CD1c-positive myeloid dendritic cell (primary cell): ENCODE results near the gene GPR176.

Experiments
- DNase-seq: peaks from one replicate; pipeline ENCODE4 v3.0.0-alpha.2; 2016; ENCODE audit errors: extremely low spot score

The GPR176 gene

DNA sequence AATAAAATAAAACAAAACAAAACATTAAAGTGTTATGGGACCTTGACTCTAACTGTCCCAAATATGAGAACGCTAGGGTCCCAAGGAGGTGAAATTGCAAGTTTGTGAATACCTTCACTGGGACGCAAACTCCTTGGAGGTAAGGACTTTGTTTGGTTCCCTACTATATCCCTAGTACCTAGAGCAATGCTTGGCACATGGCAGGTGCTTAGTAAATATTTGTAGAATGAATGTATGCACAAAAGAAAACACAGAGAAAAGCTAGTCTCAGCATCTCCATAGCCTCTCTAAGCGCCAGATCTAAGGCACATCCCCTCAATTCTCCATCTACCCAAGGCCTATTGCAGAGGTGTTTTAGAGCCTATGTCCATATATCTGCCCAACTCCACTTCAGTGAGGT is 30.5 kb downstream of the GPR176 start:
- DNase-seq = no peak

DNA sequence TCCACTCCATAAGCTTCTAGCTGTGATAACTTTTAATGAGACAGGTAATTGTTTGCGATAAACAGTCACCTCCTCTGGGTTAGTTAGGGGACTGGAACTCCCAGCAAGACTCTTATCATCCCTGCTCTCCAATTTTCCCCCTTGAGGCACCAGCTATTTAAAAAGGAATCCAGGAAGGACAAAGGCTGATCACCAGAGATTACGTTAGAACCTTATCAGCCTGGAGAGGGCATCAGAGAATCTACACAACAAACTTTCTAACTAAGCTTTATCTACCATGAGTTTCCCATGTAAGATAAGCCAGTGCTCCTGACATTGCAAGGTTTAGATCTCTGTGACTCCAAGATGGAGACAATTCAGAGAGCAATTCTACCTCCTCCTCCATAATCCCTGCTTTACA is 31.3 kb downstream of the GPR176 start:
- no peak for DNase-seq

DNA sequence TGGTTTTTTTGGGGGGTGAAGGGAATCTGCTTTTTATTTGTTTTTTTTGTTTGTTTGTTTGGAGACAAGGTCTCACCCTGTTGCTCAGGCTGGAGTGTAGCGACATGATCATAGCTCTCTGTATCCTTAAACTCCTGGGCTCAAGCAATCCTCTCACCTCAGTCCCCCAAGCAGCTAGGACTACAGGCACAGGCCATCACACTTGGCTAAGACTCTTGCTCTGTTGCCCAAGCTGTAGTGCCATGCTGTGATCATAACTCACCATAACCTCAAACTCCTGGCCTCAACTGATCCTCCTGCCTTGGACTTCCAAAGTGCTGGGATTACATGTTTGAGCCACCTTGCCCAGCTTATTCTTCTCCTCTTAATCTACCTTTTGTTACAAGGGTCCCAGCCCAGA is 31.8 kb downstream of the GPR176 start:
- DNase-seq = no peak

DNA sequence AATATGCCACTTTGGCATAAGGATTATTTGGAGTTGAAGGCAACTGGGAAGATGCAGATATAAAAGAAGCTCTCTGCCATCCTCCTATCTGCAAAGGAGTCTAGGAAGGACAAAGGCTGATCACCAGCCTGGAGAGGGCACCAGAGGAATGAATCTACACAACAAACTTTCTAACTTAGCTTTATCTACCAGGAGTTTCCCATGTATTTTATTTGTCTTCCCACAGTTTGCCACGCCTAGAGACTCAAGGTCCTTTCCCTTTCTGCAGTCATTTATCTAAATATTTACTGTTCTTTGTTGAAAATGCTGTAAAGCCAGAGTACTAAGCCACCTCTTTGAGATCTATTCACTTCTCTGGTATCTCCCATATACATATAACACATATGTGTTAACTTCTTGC is 32.2 kb downstream of the GPR176 start:
- DNase-seq = peak; percentile 4

DNA sequence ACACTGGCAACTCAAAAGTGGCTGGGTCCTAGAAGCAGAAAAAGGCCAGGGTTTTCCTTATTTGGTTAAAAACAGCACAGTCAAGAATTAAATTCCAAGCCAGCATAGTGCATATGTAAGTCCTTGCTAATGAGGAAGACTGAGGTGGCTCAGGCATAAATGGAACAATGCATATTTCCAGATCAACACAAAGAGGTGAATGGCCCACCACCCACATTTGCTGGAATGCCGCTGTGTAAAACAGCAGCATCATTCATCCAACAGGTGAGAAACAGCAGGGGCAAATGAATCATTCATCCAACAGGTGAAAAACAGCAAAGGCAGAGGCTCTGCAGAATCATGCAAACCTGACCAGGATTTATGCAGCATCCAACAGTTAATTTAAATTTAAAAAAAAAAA is 32.9 kb downstream of the GPR176 start:
- DNase-seq = no peak

DNA sequence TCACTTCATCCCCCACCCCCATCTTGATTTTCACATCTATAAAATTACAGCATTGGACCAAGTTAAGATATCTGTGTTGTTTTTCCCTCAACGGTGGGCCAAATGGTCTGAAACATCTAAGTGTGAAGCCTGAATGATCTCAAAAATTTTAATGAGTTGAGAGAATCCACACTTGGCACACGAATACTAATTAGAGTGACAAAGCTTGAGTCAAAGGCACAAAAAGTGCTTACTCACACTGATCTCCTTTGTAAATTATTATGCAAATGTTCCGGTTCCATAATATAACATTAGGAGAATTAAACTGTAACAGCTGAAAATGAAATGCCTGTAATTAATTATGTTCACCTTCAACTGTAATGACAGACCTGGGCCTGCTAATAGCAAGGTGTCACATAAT is 33.6 kb downstream of the GPR176 start:
- no peak for DNase-seq

DNA sequence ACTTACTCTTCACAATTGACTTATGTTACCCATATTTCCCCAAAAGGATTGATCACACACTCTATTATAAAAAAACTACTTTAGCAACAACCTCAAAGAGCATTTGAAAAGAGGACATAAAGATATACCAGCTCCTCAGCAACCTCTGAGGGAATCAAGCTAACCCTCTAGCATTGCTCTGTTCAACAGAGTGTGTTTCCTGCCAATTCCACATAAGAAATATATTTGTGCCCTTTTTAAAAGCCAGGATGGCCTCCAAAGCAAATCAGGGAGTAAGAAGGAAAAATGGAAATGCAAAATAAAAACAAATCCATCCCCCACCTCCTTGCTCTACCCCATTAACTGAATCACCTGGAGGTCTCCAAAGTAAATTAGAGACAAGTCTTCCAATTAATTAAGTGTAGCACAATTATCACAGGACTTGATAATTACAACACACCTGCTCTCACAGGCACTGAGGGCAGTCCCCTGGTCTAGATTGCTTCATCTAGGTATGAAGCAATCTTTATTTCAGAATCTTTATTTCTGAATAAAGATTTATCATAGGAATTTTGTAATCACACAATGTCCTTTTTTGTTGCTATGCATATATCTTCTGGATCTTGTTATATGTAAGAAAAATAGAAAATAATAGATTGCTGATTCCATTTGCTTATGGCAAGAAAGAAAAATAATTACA is 34.8 kb downstream of the GPR176 start:
- DNase-seq = no peak

DNA sequence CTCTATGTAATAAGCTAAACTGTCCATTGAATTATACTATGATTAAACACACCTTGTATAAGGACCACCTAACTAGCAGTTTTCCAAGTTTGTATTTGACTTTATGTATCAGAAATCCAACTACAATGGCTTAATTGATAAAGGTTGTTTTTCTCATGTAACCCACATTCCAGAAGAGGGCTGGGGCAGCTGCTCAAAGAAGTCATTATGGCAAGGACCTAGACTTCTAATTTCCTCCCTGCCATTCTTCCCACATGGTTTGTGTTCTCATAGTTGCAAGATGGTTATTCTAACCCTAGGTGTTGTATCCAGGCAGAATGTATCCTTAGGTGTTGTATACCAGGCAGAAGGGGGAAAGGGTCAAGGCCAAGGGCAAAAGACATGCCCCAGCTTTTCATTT is 35.7 kb downstream of the GPR176 start:
- DNase-seq = no peak

DNA sequence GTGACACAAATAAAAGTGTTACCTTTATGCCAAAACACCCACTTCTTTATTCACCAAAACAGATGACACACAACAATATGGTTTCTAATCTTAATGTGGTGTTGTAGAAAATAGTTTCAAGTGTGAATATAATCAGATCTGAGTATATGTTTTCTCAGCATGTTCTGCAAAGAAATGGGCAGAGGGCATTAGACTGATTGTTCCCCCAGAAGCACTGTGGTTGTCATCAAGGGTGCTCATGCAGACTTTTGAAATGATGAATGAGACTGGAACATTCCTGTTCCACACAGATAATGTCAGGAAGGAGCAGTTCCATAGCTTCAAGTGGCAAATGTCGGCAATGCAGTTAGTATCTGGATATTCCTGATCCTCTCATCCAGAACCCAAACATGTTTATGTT is 37.5 kb downstream of the GPR176 start:
- DNase-seq = no peak

DNA sequence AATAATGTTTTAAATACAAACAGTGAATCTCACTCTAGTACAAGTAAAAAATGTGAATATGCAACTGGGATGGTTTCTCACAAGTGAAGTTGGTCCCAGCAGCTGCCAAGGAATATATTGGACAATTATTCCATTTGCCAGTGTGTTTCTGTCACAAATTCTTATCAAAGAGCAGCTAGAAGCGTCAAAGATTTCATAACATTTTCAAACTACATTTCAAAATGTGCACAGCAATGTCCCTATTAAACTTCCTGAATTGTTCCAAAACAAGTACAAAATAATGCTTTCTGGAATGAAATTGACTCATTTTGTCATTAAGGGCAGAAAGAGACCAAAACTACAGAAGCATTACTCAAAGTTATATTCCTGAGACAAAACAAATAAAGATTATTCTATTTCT is 38.3 kb downstream of the GPR176 start:
- no peak for DNase-seq

DNA sequence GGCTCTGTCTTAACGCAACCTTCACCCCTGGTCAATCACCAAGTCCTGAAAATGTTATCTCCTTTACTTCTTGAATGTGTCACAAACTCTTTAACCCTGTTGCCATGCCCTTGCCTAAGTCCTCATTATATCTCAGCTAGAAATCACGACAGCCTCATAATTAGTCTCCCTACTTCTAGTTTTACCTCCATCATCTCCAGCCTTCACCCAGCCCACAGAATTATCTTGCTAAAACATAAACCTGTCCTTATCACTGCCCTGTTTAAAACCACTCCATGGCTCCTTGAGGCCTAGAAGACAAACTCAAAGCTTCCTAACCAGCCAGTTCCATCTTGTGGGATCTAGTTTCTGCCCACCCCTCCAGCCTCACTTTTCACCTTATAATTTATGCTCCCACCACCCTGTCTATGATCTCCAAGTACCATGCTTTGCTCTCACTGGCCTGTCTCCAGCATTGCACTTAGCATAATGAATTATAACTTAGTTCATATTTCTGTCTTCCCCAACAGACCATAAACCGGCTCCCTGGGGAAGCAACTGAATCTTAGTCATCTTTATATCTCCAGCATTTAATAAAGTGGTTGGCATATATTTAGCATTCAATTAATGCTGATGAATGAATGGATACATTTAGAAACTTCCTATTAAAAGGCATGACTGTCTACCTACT is 39.2 kb downstream of the GPR176 start:
- DNase-seq = no peak

DNA sequence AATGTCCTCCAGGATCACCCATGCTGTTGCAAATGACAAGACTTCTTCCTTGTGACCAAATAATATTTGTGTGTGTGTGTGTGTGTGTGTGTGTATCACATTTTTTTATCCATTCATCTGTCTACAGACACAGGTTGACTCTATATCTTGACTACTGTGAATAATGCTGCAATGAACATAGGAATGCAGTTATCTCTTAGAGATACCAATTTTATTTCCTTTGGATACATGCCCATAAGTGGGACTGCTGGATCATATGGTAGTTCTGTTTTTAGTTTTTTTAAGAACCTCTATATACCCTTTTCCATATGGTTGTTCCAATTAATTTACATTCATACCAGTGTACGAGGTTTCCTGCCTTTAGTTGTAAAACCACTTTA is 41.7 kb downstream of the GPR176 start:
- no peak for DNase-seq

DNA sequence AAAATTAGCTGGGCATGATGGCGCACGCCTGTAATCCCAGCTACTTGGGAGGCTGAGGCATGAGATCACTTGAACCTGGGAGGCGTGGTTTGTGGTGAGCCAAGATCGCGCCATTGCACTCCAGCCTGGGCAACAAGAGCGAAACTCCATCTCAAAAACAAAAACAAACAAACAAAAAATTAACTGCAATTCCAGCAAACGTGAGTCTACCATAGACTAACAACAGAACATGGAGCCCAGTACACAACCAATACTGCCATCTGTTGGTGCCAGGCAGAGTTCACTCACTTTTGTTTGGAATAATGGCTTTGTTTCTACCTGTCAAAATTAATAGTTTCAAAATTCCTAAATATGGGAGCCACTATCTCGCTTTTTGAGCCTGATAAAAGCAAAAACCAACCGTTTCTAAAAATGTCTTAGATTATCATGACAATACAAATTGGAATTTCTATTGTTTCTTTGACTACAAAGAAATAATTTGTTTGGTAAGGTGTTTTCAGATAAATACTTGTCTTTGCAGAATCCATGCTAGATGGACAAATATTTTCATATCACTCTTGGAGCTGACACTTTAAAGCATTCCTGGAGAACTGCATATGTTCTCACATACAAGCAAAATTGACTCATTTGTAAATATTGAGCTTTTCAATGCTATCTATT is 45.0 kb downstream of the GPR176 start:
- peak; percentile 25 for DNase-seq

DNA sequence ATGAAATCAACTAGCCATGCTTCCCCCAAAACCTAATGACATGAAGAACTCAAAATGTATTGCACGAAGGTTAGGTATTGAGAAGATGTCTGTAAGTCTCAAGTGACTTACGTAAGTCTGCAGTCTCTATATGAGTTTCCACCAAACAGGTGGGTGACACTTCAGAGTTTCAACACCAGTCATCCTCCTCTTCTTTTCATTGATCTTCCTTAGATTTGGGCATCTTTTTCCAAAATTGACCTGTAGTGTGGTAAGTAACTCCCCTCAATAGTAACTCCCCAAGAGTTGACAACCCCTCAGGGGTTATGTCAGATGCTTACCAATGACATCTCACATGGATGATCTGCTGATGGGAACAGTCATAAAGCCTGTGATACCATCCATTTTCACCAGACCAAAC is 46.1 kb downstream of the GPR176 start:
- DNase-seq = no peak

DNA sequence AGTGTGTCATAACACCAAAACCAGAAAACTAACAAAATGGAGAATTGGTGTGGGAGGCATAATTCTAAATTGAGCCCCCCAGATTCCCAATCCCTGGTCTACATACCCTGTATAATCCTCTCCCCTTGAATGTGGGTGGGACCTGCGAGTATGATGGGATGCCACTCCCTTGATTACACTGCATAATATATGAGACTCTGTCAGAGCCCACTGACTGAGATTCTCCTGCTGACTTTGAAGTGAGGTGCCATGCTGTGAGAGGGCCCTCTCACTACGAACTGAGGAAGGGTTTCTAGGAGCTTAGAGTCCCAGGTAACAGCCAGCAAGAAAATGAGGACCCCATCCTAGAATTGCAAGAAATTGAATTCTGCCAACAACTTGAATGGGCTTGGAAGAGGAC is 49.5 kb downstream of the GPR176 start:
- DNase-seq = no peak

DNA sequence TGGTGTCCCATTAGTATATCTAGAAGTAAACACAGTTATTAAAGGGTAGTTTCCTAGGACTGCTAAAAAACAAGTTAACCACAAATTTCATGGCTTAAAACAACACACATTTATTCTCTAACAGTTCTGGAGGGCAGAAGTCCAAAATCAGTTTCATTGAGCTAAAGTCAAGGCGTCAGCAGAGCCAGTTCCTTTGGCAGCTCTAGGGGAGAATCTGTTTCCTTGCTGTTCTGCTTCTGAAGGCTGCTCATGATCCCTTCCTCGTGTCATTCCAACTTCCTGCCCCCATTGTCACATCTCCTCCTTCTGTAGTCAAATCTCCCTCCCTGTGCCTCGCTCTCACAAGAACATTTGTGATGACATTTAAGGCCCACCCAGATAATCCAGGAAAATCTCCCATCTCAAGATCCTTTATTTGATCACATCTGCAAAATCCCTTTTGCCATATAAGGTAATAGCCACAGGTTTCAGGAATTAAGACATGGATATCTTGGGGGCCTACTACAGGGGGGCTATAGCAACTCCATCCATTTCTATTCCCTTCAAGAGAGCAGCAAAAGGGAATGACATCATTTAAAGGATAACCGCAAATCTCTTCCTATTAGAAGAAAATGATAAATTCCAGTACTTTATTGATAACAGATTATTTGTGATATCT is 50.1 kb downstream of the GPR176 start:
- DNase-seq = no peak

DNA sequence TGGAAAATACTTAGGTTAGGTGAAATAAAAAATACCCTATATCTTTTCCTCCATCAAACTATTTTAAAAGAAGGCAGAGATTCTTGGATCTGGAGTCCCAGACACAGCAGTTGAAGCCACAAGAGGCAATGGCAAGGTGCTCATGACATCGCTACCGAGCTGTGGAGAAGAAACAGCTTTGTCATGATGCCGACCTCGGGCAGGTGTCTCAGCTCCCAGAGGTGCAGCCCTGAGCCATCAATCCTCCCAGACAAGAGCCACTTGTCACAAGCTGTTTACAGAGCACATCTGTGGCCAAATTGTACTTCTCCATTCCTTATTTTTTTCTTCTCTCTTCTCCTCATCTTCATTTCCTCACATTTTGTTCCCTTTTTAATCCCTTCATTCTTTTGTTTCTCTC is 50.8 kb downstream of the GPR176 start:
- DNase-seq = no peak

DNA sequence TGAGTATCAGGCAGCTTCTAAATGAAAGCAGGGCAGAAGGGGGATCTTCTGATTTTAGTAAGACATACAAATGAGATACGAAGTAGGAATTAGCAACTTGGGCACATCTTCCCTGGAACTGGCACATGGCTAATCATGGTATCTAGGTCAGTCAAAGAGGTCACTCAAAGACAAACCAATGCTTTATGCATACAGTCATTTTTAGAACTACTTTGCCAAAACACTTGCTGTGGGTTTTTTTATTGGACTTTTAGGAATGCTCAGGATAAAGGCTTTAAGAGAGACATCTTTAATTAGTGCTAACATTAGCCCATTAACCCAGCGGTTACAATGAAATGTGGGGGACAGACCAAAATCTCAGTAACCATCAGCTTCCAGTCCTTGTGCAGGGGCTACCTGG is 51.7 kb downstream of the GPR176 start:
- DNase-seq = no peak

DNA sequence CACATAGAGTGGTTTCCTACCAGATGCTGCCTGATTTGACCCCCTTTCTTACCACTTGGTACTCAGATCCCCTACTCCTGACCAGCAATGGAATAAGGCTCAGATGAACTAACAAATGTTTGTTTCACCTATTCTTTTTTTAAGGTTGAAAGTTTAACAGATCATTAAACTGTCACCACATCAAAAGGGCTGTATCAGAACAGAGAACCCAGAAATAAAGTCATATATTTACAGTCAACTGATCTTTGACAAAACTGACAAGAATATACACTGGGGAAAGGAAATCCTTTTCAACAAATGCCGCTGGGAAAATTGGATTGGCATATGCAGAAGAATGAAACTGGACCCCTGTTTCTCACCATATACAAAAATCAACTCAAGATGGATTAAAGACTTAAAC is 56.0 kb downstream of the GPR176 start:
- no peak for DNase-seq

DNA sequence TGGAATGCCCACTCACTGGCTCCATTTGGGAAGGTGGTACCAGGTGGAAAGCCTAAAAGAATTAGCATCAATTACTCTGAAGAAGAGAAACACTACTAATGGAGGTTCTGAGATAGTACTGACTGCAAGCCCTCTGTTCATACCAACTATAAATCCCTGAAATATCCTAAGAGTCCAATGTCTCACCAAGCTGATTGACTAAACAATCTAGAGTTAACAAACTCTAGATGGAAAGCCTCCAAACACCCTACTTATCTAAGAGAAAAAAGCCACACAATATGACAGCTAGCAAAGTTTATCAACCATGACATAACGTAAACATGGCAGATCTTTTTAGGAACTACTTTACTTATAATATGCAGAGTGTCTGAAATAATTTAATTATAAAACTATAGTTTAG is 59.2 kb downstream of the GPR176 start:
- DNase-seq = no peak

DNA sequence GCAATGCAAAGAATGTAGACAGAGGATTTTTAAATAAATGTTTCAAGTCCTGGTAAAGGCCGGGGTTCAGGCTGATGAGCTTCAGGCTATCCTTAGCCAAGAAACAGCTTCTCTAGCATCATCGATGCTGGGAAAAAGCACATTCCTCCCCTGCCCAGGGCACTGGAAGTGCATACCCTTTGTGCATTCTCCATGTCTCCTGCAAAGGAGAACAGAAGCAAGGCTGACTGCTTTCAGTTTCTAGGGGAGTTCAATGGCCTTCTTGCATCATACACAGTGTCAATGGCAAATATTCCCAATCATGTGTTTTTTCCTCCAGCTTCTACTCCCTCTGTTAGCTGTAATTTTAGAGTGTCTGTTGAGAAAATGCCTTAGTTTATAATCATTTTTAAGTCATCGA is 59.9 kb downstream of the GPR176 start:
- no peak for DNase-seq

DNA sequence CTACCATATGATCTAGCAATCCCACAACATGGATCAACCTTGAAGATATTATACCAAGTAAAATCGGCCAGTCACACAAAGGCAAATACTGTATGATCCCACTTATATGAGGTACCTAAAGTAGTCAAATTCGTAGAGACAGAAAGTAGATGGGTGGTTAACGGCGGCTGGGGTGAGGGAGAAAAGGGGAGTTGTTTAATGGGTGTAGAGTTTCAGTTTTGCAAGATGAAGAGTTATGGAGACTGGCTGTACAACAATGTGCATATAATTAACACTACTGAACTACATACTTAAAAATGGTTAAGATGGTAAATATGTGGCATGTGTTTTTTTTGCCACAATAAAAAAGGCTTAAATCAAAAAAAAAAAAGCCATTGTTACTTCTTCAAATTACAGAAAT is 60.4 kb downstream of the GPR176 start:
- DNase-seq = no peak

DNA sequence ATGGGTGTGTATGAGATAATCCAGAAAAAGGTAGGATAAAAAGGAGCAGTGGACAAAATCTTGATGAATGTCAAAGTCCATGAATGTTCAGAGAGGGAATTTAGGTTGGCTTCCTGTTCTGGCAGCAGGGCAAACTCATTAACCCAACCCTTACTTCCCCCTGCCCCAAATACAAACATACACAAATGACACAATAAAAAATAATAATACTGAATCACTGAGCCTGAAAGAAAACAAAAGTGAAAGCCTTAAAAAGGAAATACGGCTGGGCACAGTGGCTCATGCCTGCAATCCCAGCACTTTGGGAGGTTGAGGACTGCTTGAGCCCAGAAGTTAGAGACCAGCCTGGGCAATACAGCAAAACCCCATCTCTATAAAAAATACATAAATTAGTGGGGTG is 62.9 kb downstream of the GPR176 start:
- no peak for DNase-seq
